ENCODE results near the gene LMF2. TPM values are rescaled to one million over a fixed set of nuclear protein-coding genes. Genes with fewer than 3 reads are reported as not detected.
A peak's percentile ranks its signal among the peaks of the same experiment; 100 is the strongest.

The LMF2 gene, protein sequence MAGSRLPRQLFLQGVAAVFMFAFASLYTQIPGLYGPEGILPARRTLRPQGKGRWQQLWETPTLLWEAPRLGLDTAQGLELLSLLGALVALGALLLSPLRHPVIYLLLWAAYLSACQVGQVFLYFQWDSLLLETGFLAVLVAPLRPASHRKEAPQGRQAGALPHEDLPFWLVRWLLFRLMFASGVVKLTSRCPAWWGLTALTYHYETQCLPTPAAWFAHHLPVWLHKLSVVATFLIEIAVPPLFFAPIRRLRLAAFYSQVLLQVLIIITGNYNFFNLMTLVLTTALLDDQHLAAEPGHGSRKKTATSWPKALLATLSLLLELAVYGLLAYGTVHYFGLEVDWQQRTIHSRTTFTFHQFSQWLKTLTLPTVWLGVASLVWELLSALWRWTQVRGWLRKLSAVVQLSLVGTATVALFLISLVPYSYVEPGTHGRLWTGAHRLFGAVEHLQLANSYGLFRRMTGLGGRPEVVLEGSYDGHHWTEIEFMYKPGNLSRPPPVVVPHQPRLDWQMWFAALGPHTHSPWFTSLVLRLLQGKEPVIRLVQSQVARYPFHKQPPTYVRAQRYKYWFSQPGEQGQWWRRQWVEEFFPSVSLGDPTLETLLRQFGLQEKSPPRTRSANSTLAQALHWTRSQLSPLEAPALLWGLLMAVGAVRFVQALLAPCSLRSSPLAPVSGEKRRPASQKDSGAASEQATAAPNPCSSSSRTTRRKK
- total RNA-seq (2021; fragmentation: NEBNext Ultra II Directional; extraction: Animal tissue kit (Norgen Biotek cat#: 25700)) (31.3 and 34.3 TPM in 2 replicates), polyA plus RNA-seq (2011; rRNA removed) (62.9 and 80.4 TPM in 2 replicates), polyA minus RNA-seq (2011; rRNA and poly(A)+ RNA removed) (11.2 and 19.4 TPM in 2 replicates)
- polyA plus RNA-seq (2011; cell fraction: cytosol; rRNA removed), result 49.9 TPM
- polyA plus RNA-seq (2011; cell fraction: nucleus; rRNA removed), result 250 TPM
- 18.2 to 38.1 TPM (median 36.3 TPM) in 4 replicates for polyA plus RNA-seq (2012, experiment 1 of 2)
- polyA plus RNA-seq (2012, experiment 2 of 2), result 28.8 TPM
- polyA plus RNA-seq (2013, experiment 1 of 2), result 42.9 TPM
- 40.7 TPM for polyA plus RNA-seq (2013, experiment 2 of 2)
- polyA minus RNA-seq (2011; cell fraction: cytosol; rRNA and poly(A)+ RNA removed), result 26.9 TPM
- 43.0 TPM for polyA minus RNA-seq (2011; cell fraction: nucleus; rRNA and poly(A)+ RNA removed)
- long read RNA-seq, experiment 1, partial matches to known transcripts, result 18 of 32 reads
- long read RNA-seq, experiment 1, other reads (novel, unspliced or antisense), result 14 of 32 reads
- long read RNA-seq, experiment 2, partial matches to known transcripts, result 0 of 1 reads
- long read RNA-seq, experiment 2, other reads (novel, unspliced or antisense), result 0 of 1 reads

DNA sequence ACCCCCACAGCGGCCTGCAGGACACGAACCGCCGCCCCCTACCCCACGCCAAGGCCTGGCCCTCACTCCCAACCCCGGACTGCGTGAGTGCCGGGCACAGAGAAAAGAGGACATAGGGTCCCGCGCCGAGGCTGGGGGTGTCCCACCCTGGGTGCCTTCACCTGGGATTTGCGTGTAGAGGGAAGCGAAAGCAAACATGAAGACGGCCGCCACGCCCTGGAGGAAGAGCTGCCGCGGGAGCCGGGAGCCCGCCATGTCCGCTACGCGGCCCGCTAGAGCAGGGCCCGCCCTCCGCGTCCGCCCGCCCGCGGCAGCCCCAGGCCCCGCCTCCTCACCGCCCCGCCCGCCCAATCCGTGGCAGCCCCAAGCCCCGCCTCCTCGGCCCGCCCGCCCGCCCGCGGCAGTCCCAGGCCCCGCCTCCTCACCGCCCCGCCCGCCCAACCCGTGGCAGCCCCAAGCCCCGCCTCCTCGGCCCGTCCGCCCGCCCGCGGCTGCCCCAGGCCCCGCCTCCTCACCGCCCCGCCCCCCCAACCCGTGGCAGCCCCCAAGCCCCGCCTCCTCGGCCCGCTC is at the start of gene LMF2:
TSS of gene LMF2 (minus strand) at position 282 of the 570 bp plus-strand sequence. CDS start at position 255, 27 bp downstream.
- FAIRE-seq (no peak), DNase-seq (ENCODE audit: low read depth in 1 of 2, low spot score in 2 of 2) (peak in 1 of 2 experiments; percentile 92)

More for the DNA sequence above, at the start of gene LMF2:
- peaks cover 2 to 8% (median 5%) of the 10 kb centered on the region in 4 experiments for H3K4me1 ChIP-seq (replicated peaks in 1 of 4; ENCODE audit: control insufficient read depth in 3 of 4, insufficient read depth in 4 of 4, low read length in 3 of 4)
- H2BK5ac ChIP-seq (ENCODE audit: low read depth, low read length), result peak within 1 kb of the TSS; percentile 98
- peak within 1 kb of the TSS; percentile 95 for H3K18ac ChIP-seq (ENCODE audit: extremely low read depth, low read length)
- WGBS, 2 experiments (ENCODE audit: extremely low coverage in 1 of 2, insufficient coverage in 1 of 2, insufficient read length in 1 of 2, insufficient replicate concordance in 2 of 2, low coverage in 1 of 2, low lambda C conversion rate in 2 of 2, missing lambda C conversion rate in 1 of 2), result 3% methylated on average over 8 of the region's 62 CpGs; no CpG with 5 or more reads in 1 of the 2 experiments
- H3K4me3 ChIP-seq (ENCODE audit: extremely low read depth in 1 of 4, insufficient read depth in 2 of 4, low read depth in 3 of 4, low read length in 4 of 4), result peak within 1 kb of the TSS; percentile 83 to 100 (median 90)
- no peak within 1 kb of the TSS for H3K23ac ChIP-seq (ENCODE audit: insufficient read length)
- H3K36me3 ChIP-seq (ENCODE audit: control insufficient read depth in 2 of 4, insufficient read depth in 4 of 4, low read length in 3 of 4), result peaks cover 0 to 15% (median 0%) of the 10 kb centered on the region in 4 experiments; a peak in 3 of 8 replicates
- H3K9ac ChIP-seq (replicated peaks in 1 of 4; ENCODE audit: extremely low read depth in 1 of 4, low read depth in 3 of 4, low read length in 3 of 4), result peak within 1 kb of the TSS; percentile 92 to 98 (median 94)
- peaks cover 0 to 24% of the 10 kb centered on the region in 2 experiments; a peak in 2 of 4 replicates for H3K79me2 ChIP-seq (ENCODE audit: control insufficient read depth in 1 of 2, insufficient read depth in 2 of 2, low read length in 2 of 2)
- H3K27ac ChIP-seq (ENCODE audit: low read depth, low read length), result peak within 1 kb of the TSS; percentile 99
- no peak within 1 kb of the TSS for H2BK12ac ChIP-seq (ENCODE audit: low read depth, low read length)
- H2BK20ac ChIP-seq (ENCODE audit: low read length), result no peak within 1 kb of the TSS
- peaks cover 11% of the 10 kb centered on the region; the same call in 1 of the 2 replicates for H3K23me2 ChIP-seq (ENCODE audit: low read depth, low read length)
- H4K5ac ChIP-seq (ENCODE audit: insufficient read length, low read depth, low read length), result peak within 1 kb of the TSS; percentile 99
- H4K20me1 ChIP-seq (replicated peaks in 1 of 2; ENCODE audit: control insufficient read depth in 1 of 2, insufficient read depth in 2 of 2, low read length in 2 of 2), result peaks cover 0 to 21% of the 10 kb centered on the region in 2 experiments
- no peak within 1 kb of the TSS for H2BK120ac ChIP-seq (replicated peaks; ENCODE audit: low read depth, low read length)
- H3K27me3 ChIP-seq (replicated peaks in 1 of 4; ENCODE audit: control insufficient read depth in 3 of 4, extremely low read depth in 1 of 4, insufficient read depth in 3 of 4, low read length in 3 of 4), result no peaks in the 10 kb centered on the region
- H3K9me3 ChIP-seq (ENCODE audit: insufficient read depth in 2 of 2, low read depth in 1 of 2, low read length in 1 of 2), result no peaks in the 10 kb centered on the region
- H2AFZ ChIP-seq (ENCODE audit: low read length), result peak within 1 kb of the TSS; percentile 98; the same call in 1 of the 2 replicates
- peak within 1 kb of the TSS; percentile 96 for H4K91ac ChIP-seq (replicated peaks; ENCODE audit: insufficient read length, low read length)
- H4K8ac ChIP-seq (ENCODE audit: extremely low read depth, insufficient read depth, low read length), result peak within 1 kb of the TSS; percentile 100
- no peak within 1 kb of the TSS; the same call in 1 of the 2 replicates for H2BK15ac ChIP-seq (ENCODE audit: low read length)
- no peak within 1 kb of the TSS for H3K4ac ChIP-seq (replicated peaks; ENCODE audit: insufficient read length, low read depth, low read length)
- POLR2A ChIA-PET (ENCODE audit: partially characterized antibody), result interaction anchor here (0.7 to 3.5 kb wide), 10 partner anchors 11 to 63 kb away, joined by 3 to 32 read pairs (median 4); partner anchors contain the start of gene SCO2
- TF ChIP-seq SAP30 (IDR thresholded peaks at IDR 0.05; ENCODE audit: insufficient read depth, insufficient replicate concordance, low read length) (peak; percentile 60), YY1 (IDR thresholded peaks at IDR 0.05; ENCODE audit: low read depth, low read length) (peak; percentile 51; the same call in 1 of the 2 replicates), PHF8 (conservative IDR thresholded peaks at IDR 0.05; ENCODE audit: low read depth, low read length) (peak; percentile 72; the same call in 1 of the 2 replicates), KDM1A (IDR thresholded peaks at IDR 0.05; ENCODE audit: borderline replicate concordance, low read length) (no peak)
- H2AK5ac ChIP-seq (ENCODE audit: low read depth, low read length), result no peak within 1 kb of the TSS
- H3K14ac ChIP-seq (ENCODE audit: insufficient read length), result no peak within 1 kb of the TSS
- peaks cover 13% of the 10 kb centered on the region; the same call in 1 of the 2 replicates for H3K79me1 ChIP-seq (ENCODE audit: low read depth, low read length)
- CTCF ChIA-PET (ENCODE audit: partially characterized antibody), result interaction anchor here (0.8 to 2.7 kb wide), 3 partner anchors 10 to 18 kb away, joined by 3 to 22 read pairs (median 4); partner anchors contain the start of gene SCO2
- H3K56ac ChIP-seq (replicated peaks; ENCODE audit: insufficient read length, low read depth, low read length), result peak within 1 kb of the TSS; percentile 77
- peak within 1 kb of the TSS; percentile 73 to 96 for H3K4me2 ChIP-seq (ENCODE audit: insufficient read depth in 1 of 2, low read depth in 2 of 2, low read length in 2 of 2)

Data from H1 (cell line).